CD14-positive monocyte (primary cell): ENCODE results near the gene CARMIL3. TPM values are rescaled to one million over a fixed set of nuclear protein-coding genes. Genes with fewer than 3 reads are reported as not detected.

Experiments used
- DNase-seq, 3 donors: peaks; one replicate each; pipeline ENCODE4 v3.0.0-alpha.2; 2011 to 2022
- H2AFZ ChIP-seq: 2 replicates; pipeline ENCODE4 v1.6.0; 2012; ENCODE audit warnings: mild to moderate bottlenecking, low read depth, low read length, inconsistent platforms; ENCODE audit not compliant: insufficient read depth, poor library complexity, severe bottlenecking
- H3K27ac ChIP-seq, 2 donors: 1 replicate in 1 of 2; 2 replicates in 1 of 2; pipeline ENCODE4 v1.5.1; 2012 to 2013; ENCODE audit warnings: low read length in 2 of 2, control low read depth in 1 of 2, inconsistent platforms in 1 of 2, low read depth in 1 of 2, mild to moderate bottlenecking in 1 of 2
- H3K27me3 ChIP-seq, 2 donors: one replicate each; pipeline versions ENCODE4 v1.6.0 to v1.6.1; 2011 to 2013; ENCODE audit warnings: low read length in 2 of 2; ENCODE audit not compliant: control insufficient read depth in 2 of 2, insufficient read depth in 2 of 2
- H3K36me3 ChIP-seq, 2 donors: replicated peaks in 1 of 2; 1 replicate in 1 of 2; 2 replicates in 1 of 2; pipeline versions ENCODE4 v1.5.1 to v1.6.1; 2012 to 2013; ENCODE audit warnings: low read length in 2 of 2, control low read depth in 1 of 2, inconsistent platforms in 1 of 2, mild to moderate bottlenecking in 1 of 2; ENCODE audit not compliant: insufficient read depth in 2 of 2, control insufficient read depth in 1 of 2
- H3K4me1 ChIP-seq, 2 donors: 1 replicate in 1 of 2; 2 replicates in 1 of 2; pipeline versions ENCODE4 v1.5.1 to v1.6.1; 2012 to 2013; ENCODE audit warnings: low read length in 2 of 2, control low read depth in 1 of 2, inconsistent platforms in 1 of 2, mild to moderate bottlenecking in 1 of 2, moderate library complexity in 1 of 2; ENCODE audit not compliant: insufficient read depth in 2 of 2, control insufficient read depth in 1 of 2
- H3K4me2 ChIP-seq: replicated peaks from 2 replicates; pipeline ENCODE3; 2012; ENCODE audit warnings: low read length, moderate library complexity, mild to moderate bottlenecking; ENCODE audit not compliant: poor library complexity, severe bottlenecking; ENCODE audit errors: extremely low read depth
- H3K4me3 ChIP-seq, 3 experiments: fragments of 200-600 bp in 1 of 3; sonication (generic) in 1 of 3; replicated peaks in 1 of 3; 1 replicate in 2 of 3; 2 replicates in 1 of 3; pipeline ENCODE4 v1.5.1; 2011 to 2013; ENCODE audit warnings: low read length in 3 of 3, mild to moderate bottlenecking in 3 of 3, control low read depth in 2 of 3, low read depth in 2 of 3, inconsistent platforms in 1 of 3, moderate library complexity in 1 of 3
- H3K79me2 ChIP-seq: 2 replicates; pipeline ENCODE4 v1.6.0; 2012; ENCODE audit warnings: mild to moderate bottlenecking, control low read depth, inconsistent platforms, low read length, moderate library complexity; ENCODE audit not compliant: insufficient read depth
- H3K9ac ChIP-seq: 2 replicates; pipeline ENCODE4 v1.6.0; 2017; ENCODE audit warnings: low read length, mild to moderate bottlenecking; ENCODE audit not compliant: insufficient read depth, poor library complexity, severe bottlenecking
- H3K9me3 ChIP-seq, 2 donors: replicated peaks in 1 of 2; 1 replicate in 1 of 2; 2 replicates in 1 of 2; pipeline versions ENCODE4 v1.5.1 to v1.6.1; 2012 to 2013; ENCODE audit warnings: low read length in 2 of 2, control low read depth in 1 of 2; ENCODE audit not compliant: control insufficient read depth in 1 of 2, insufficient read depth in 1 of 2
- H4K20me1 ChIP-seq: 2 replicates; pipeline ENCODE4 v1.6.0; 2012; ENCODE audit warnings: mild to moderate bottlenecking, low read length, control low read depth, moderate library complexity; ENCODE audit not compliant: insufficient read depth
- H3K27ac Mint-ChIP-seq, 7 donors: one replicate each; pipeline ENCODE4 v1.8.0; 2020; ENCODE audit warnings: mild to moderate bottlenecking in 7 of 7, mixed read lengths in 7 of 7, moderate library complexity in 6 of 7, inconsistent platforms in 2 of 7
- H3K27me3 Mint-ChIP-seq, 3 donors: one replicate each; pipeline ENCODE4 v1.8.0; 2021 to 2022; ENCODE audit warnings: low read depth in 3 of 3, mild to moderate bottlenecking in 3 of 3, mixed read lengths in 3 of 3, moderate library complexity in 3 of 3, inconsistent platforms in 1 of 3
- H3K36me3 Mint-ChIP-seq, 2 donors: one replicate each; pipeline ENCODE4 v1.8.0; 2020; ENCODE audit warnings: mixed read lengths in 2 of 2, inconsistent platforms in 1 of 2, mild to moderate bottlenecking in 1 of 2
- H3K4me1 Mint-ChIP-seq: one replicate; pipeline ENCODE4 v1.8.0; 2020; ENCODE audit warnings: mild to moderate bottlenecking, mixed read lengths
- H3K4me3 Mint-ChIP-seq, 2 donors: one replicate each; pipeline ENCODE4 v1.8.0; 2020; ENCODE audit warnings: mild to moderate bottlenecking in 2 of 2, mixed read lengths in 2 of 2, moderate library complexity in 1 of 2
- H3K9me3 Mint-ChIP-seq, 7 donors: one replicate each; pipeline ENCODE4 v1.8.0; 2020 to 2022; ENCODE audit warnings: mixed read lengths in 7 of 7, mild to moderate bottlenecking in 6 of 7, moderate library complexity in 6 of 7, inconsistent platforms in 2 of 7
- WGBS: methylation state at CpG from one replicate; pipeline ENCODE4 v1.1.5; 2013; ENCODE audit warnings: missing lambda C conversion rate; ENCODE audit not compliant: insufficient coverage; 5-methylcytosine and 5-hydroxymethylcytosine counted together
- intact Hi-C, 2 donors: fragments of 100-400 bp; cut with micrococcal nuclease; formaldehyde crosslinking; loops; one replicate each; pipeline versions ENCODE4 v1.15.0 to v1.15.1; 2023
- polyA plus RNA-seq, 3 donors: library from polyadenylated mRNA; depleted of rRNA in 1 of 3; unstranded in 2 of 3; stranded (reverse) in 1 of 3; fragments of 300-500 nt in 2 of 3; fragments of >200 nt in 1 of 3; fragmentation: Illumina TruSeq in 2 of 3; gene quantifications; 1 replicate in 2 of 3; 2 replicates in 1 of 3; pipeline ENCODE4 v1.2.3, GENCODE V29; 2012 to 2021
- TF ChIP-seq, protein P1 (sequence below): fragments of 200-600 bp; IDR thresholded peaks from one replicate; pipeline ENCODE4 v1.8.0; 2022; ENCODE audit warnings: antibody characterized with exemption, mild to moderate bottlenecking

CARMIL3 gene
- polyA plus RNA-seq, 3 donors, result 1.0 TPM; not detected in 2

DNA sequence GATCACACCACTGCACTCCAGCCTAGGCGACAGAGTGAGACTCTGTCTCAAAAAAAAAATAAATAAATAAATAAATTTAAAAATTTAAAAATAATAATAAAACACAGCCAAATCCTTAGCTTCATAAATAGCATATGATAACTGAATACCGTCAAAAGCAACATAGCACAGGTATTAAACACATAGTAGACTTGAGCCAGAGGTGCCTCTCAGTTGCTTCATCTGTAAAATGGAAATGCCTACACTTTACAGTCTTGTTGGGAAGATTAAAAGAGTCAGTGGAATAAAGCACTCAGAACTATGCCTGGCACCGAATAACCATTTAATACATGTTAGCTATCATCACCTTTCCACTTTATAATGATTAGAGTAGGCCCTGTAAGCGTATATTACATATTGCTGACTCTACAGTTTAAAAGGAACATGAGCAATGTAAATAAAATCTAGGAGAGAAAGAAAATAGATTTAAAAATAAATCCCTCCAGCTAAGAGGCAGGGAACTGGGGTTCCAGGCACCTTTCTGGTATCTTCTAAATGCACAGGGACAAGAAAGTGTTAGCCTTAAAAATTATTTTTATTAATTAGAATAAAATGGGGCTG, 55.0 kb downstream of the CARMIL3 start:
- intact Hi-C loops, result loop anchor here (5.0 to 10.0 kb wide), 3 partner anchors 49 to 122 kb away; partner anchors contain the start of gene DHRS4L2 (in 1 of the 2)

DNA sequence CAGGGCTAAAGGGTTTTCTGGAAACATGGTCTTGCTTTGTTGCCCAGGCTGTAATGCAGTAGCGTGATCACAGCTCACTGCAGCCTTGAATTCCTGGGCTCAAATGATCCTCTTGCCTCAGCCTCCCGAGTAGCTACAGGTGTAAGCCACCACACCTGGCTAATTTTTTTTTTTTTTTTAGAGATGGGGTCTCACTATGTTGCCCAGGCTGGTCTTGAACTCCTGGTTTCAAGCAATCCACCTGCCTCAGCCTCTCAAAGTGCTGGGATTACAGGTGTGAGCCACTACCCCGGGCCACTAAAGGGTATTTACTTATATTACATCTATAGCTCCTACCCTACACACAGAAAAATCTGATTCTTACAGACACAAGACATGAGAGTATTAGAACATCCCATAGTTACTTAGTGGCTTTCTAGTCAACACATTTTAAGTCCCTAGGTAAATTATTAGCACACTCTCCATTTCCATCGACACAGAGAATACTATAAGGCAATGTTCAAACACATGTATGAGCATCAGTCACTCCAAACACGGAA, 56.6 kb downstream of the CARMIL3 start:
- Mint-ChIP-seq H3K4me3 (peak overlapping the region in 1 of 2 donors; percentile 68), H3K4me1 (peaks cover 12% of the 10 kb centered on the region), H3K36me3 (peaks cover 17 to 19% of the 10 kb centered on the region in 2 donors), H3K27me3 (peaks cover 0 to 1% (median 0%) of the 10 kb centered on the region in 3 donors), H3K27ac (peak overlapping the region in 6 of 7 donors; percentile 47 to 87 (median 76)), H3K9me3 (peaks cover 0 to 4% (median 1%) of the 10 kb centered on the region in 7 donors)
- Histone ChIP-seq H3K27me3 (no peaks in the 10 kb centered on the region), H3K9me3 (no peaks in the 10 kb centered on the region), H2AFZ (peak overlapping the region; percentile 67), H3K36me3 (peaks cover 8 to 19% of the 10 kb centered on the region in 2 donors), H3K4me1 (peaks cover 7 to 12% of the 10 kb centered on the region in 2 donors), H3K4me2 (no peak overlapping the region), H4K20me1 (no peaks in the 10 kb centered on the region), H3K79me2 (no peaks in the 10 kb centered on the region), H3K4me3 (no peak overlapping the region), H3K27ac (peak overlapping the region in 1 of 2 donors; percentile 54), H3K9ac (no peak overlapping the region)
- no peak for DNase-seq
- intact Hi-C loops, result loop anchor here (2.0 to 10.0 kb wide), 4 partner anchors 14 to 124 kb away; partner anchors contain the start of genes DHRS4L2 (in 1 of the 2) and PCK2 (in 1 of the 2)
- TF ChIP-seq, protein P1, sequence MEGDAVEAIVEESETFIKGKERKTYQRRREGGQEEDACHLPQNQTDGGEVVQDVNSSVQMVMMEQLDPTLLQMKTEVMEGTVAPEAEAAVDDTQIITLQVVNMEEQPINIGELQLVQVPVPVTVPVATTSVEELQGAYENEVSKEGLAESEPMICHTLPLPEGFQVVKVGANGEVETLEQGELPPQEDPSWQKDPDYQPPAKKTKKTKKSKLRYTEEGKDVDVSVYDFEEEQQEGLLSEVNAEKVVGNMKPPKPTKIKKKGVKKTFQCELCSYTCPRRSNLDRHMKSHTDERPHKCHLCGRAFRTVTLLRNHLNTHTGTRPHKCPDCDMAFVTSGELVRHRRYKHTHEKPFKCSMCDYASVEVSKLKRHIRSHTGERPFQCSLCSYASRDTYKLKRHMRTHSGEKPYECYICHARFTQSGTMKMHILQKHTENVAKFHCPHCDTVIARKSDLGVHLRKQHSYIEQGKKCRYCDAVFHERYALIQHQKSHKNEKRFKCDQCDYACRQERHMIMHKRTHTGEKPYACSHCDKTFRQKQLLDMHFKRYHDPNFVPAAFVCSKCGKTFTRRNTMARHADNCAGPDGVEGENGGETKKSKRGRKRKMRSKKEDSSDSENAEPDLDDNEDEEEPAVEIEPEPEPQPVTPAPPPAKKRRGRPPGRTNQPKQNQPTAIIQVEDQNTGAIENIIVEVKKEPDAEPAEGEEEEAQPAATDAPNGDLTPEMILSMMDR, result no peak
- 100% methylated on average over 1 of the region's 5 CpGs for WGBS

More for the DNA sequence above, 55.0 kb downstream of the CARMIL3 start:
- peaks cover 5 to 8% of the 10 kb centered on the region in 2 donors for H3K4me1 ChIP-seq
- H3K4me1 Mint-ChIP-seq, result peaks cover 12% of the 10 kb centered on the region
- WGBS, result no CpG with 5 or more reads among the region's 4 CpGs
- H2AFZ ChIP-seq, result no peak overlapping the region
- peaks cover 0 to 7% (median 2%) of the 10 kb centered on the region in 7 donors for H3K9me3 Mint-ChIP-seq
- no peak overlapping the region for H3K4me3 Mint-ChIP-seq
- no peaks in the 10 kb centered on the region for H3K9me3 ChIP-seq
- no peaks in the 10 kb centered on the region for H3K79me2 ChIP-seq
- no peak overlapping the region for H3K9ac ChIP-seq
- H3K27ac ChIP-seq, result no peak overlapping the region
- no peak overlapping the region for H3K27ac Mint-ChIP-seq
- no peaks in the 10 kb centered on the region for H3K27me3 ChIP-seq
- peaks cover 0 to 1% (median 0%) of the 10 kb centered on the region in 3 donors for H3K27me3 Mint-ChIP-seq
- H3K4me3 ChIP-seq, result no peak overlapping the region
- DNase-seq, result no peak
- no peak overlapping the region for H3K4me2 ChIP-seq
- TF ChIP-seq, protein P1, result no peak
- peaks cover 30 to 32% of the 10 kb centered on the region in 2 donors for H3K36me3 Mint-ChIP-seq
- peaks cover 19 to 34% of the 10 kb centered on the region in 2 donors for H3K36me3 ChIP-seq
- H4K20me1 ChIP-seq, result no peaks in the 10 kb centered on the region
